GM04504 (cell line): ENCODE results near the gene CDK9.
"Not testable (repeated sequence)": the region's sequence is repeated elsewhere in the genome, so short reads cannot be mapped to it uniquely, and the experiment has no call there.

Source experiments
- DNase-seq: peaks from one replicate; pipeline ENCODE4 v3.0.0-alpha.2; 2012; ENCODE audit warnings: low read depth

The CDK9 gene

GRCh38 chr9:127780126-127780885, 5.5 kb upstream of the CDK9 start:
- no peak for DNase-seq

GRCh38 chr9:127780909-127781308, 4.9 kb upstream of the CDK9 start:
- DNase-seq = not testable (repeated sequence)

GRCh38 chr9:127781806-127782205, 4.0 kb upstream of the CDK9 start:
- no peak for DNase-seq

DNA sequence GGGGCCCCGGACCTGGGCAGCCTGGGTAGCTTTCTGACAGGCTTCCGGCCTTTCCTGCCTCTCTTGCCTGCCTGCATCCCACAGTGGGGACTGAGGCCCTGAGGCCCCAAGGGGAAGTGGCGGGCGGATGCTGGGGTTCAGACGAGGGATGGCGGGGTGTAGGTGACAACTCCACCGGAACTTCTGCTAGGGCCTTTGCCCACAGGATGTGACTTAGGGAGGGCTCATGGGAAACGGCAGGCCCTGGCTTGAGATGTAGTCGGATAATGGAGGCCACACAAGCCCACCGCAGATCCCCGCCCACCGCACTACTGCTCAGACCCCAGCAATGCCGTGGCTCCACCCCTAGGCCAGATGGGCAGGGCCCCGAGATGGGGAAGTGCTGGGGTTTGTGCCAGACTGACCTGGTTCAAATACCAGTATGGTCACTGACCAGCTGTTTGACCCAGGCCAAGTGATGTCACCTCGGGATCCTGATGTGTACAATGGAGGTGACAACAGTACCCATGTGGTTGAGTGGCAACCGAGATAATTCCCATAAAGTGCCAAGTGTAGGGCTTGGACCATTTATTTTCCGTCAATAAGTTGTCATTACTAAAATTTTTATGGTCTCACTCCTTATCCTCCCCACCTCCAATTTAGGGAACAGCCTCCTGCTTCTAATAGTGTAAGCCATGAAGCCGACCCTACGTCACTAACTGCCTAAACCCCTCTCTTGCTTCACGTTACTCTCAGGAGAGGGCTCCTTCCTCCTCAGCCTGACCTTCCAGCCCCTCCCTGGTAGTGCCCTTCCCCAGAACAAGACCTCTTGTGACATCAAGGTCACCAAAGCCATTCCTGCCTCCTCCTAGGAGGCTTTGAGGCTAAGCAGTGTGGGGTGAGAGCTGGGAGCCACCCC, 2.5 kb upstream of the CDK9 start:
- DNase-seq = no peak

- peak; percentile 51 for DNase-seq
These were observed 556 bp upstream of the CDK9 start for GRCh38 chr9:127785023-127785932.

- peak; percentile 3 for DNase-seq
These were observed 905 bp downstream of the CDK9 start for GRCh38 chr9:127786773-127787104.

DNA sequence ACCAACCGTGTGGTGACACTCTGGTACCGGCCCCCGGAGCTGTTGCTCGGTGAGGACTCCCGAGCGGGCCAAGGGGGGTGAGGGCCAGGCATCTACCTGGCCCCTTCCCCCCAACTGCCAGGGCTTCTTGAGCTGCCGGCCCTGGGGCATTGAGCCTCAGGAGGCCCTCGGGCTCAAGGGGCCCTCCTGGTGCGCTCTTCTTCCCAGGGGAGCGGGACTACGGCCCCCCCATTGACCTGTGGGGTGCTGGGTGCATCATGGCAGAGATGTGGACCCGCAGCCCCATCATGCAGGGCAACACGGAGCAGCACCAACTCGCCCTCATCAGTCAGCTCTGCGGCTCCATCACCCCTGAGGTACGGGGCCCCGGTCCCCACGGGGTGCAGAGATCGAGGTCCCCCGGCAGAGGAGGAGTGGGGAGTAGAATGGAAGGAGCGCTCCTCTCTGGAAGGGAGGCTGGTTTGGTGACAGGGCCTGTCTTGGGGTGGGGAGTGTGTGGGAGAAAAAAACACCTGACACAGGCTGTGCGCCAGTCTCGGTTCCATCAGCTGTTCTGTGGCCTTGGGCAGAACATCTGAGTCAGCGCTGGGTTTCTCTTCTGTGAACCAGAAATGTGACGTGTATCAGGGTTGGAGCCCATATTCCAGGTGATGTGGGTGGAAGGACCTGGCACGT, 2.6 kb downstream of the CDK9 start:
- no peak for DNase-seq

GRCh38 chr9:127789179-127789578, 3.3 kb downstream of the CDK9 start:
- no peak for DNase-seq

DNA sequence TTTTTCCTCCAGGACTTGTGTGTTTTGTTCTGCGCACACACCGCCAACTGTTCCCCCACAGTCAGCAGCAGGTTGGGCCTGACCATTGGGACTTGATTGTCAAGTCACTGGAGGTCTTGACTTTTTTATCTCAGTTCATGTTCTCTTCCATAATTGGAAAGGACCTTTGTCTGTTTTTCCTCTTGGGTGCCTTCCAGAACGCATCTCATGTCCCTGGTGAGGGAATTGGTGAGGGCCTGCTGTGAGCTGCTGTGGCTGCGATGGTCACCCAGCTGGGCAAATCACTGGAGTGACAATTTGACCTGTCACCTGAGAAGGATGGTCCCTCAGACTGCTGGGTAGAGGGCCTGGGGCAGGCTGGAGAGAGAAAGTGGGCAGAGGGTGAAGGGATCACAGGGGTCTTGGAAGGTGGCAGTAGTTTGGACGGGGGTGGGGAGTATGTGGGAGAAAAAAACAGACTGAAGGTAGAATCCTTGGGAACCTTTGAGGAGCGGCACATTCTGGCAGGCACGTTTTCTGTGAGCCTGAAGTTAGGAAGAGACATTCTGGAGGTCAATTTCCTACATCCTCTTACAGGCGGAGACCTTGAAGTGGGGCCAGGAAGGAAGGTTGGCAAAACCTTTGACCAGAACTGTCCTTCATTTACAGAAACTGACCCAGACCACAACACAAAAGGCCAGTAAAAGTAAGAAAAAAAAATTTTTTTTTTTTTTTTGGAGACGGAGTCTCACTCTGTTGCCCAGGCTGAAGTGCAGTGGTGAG, 4.4 kb downstream of the CDK9 start:
- DNase-seq = no peak

GRCh38 chr9:127791085-127791484, 5.3 kb downstream of the CDK9 start:
- DNase-seq = no peak

GRCh38 chr9:127792417-127793031, 6.7 kb downstream of the CDK9 start:
- no peak for DNase-seq

DNA sequence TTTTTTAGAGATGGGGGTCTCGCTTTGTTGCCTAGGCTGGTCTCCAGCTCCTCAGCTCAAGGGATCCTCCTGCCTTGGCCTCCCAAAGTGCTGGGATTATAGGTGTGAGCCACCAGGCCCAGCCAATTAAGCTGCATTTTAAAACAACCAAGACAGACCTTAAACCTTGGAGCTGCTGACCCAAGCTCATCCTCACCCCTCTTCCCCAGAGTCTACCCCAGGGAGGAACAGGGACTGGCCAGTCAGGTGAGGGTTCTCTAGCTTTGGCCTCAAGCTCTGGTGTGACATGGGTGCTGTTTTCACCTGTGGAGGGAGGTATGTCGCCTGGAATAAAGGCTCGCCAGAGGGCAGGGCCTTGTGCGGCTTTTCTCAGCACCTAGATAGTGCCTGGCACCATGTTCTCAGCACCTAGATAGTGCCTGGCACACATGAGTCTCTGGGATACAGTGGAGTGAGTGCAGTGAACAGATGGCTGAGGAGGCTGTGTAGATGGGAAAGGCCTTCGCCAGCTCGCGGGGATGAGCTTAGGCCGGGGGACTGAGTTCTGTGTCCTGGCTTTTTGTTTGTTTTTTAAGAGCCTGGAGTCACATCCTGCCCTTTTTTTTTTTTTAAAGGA, 7.4 kb downstream of the CDK9 start:
- DNase-seq = no peak

DNA sequence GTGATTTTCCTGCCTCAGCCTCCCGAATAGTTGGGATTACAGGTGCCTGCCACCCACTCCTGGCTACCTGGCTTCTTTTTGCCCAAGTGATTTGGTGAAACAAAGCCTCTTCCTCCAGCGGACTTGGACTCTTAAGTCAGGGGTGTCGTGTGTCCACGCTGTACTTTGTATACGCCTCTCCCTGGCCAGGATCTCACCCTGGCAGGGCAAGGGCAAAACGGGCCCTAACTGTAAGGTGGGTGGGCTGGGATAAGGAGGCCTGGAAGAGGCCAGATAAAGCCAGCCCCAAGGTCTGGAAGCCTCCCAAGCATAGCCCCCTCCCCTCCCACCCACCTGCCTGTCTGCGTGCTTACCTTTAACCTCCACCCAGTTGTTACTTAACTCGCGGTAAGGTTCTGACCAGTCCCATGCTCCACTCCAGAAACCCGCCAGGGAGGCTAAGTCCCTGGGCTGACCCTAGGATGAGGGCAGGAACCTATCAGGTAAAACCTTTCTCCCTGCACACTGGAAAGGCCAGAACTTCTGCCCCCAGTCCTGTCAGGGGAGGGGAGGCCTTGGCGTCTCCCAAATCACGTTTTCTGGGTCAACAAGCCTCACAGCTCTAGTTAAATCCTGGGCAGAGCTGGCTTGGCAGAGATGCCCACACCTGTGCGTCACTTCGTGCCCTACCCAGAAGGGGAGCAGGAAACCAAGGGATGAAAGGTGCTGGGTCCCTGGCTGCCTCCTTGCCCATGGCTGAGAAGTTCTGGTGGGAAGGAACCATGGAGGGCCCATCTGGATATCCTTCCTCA, 8.4 kb downstream of the CDK9 start:
- no peak for DNase-seq

- DNase-seq = no peak
These were observed 10.5 kb downstream of the CDK9 start for GRCh38 chr9:127796225-127796813.

GRCh38 chr9:127796852-127797370, 11.1 kb downstream of the CDK9 start:
- no peak for DNase-seq

GRCh38 chr9:127801955-127802575, 16.2 kb downstream of the CDK9 start:
- DNase-seq = no peak

GRCh38 chr9:127802576-127803443, 17.0 kb downstream of the CDK9 start, which contains the start of gene FPGS:
TSS of gene FPGS (plus strand) at chr9:127802882. CDS start at chr9:127802925, 43 bp downstream.
- DNase-seq = peak; percentile 71
